Measurements from ENCODE around the gene PLA2G4E.
A peak's percentile ranks its signal among the peaks of the same experiment; 100 is the strongest.

PLA2G4E gene

GRCh38 chr15:41992803-41993190, 28.0 kb downstream of the PLA2G4E start:
- no peak overlapping the region for H3K9ac ChIP-seq
- H3K36me3 ChIP-seq (ENCODE audit: control insufficient read depth, insufficient read depth, low read length) = no peaks in the 10 kb centered on the region
- H3K4me2 ChIP-seq (ENCODE audit: low read length) = no peak overlapping the region
- H3K9me3 ChIP-seq (ENCODE audit: control insufficient read depth, low read length) = no peaks in the 10 kb centered on the region
- no peaks in the 10 kb centered on the region for H3K4me1 ChIP-seq
- H2AFZ ChIP-seq = no peak overlapping the region
- no peaks in the 10 kb centered on the region for H3K79me2 ChIP-seq
- H3K27ac ChIP-seq = no peak overlapping the region
- TF ChIP-seq CTCF (IDR thresholded peaks at IDR 0.05) = no peak
- H3K4me3 ChIP-seq (ENCODE audit: low read depth, low read length) = no peak overlapping the region
- H3K27me3 ChIP-seq (ENCODE audit: control insufficient read depth, insufficient read depth, low read length) = no peaks in the 10 kb centered on the region

GRCh38 chr15:41992151-41992802, 28.6 kb downstream of the PLA2G4E start:
- no peaks in the 10 kb centered on the region for H3K27me3 ChIP-seq (ENCODE audit: control insufficient read depth, insufficient read depth, low read length)
- H3K4me3 ChIP-seq (ENCODE audit: low read depth, low read length) = no peak overlapping the region
- H3K4me2 ChIP-seq (ENCODE audit: low read length) = no peak overlapping the region
- no peak overlapping the region for H3K9ac ChIP-seq
- no peak overlapping the region for H2AFZ ChIP-seq
- no peaks in the 10 kb centered on the region for H3K36me3 ChIP-seq (ENCODE audit: control insufficient read depth, insufficient read depth, low read length)
- no peaks in the 10 kb centered on the region for H3K79me2 ChIP-seq
- H3K4me1 ChIP-seq = no peaks in the 10 kb centered on the region
- no peak for TF ChIP-seq CTCF (IDR thresholded peaks at IDR 0.05)
- no peak overlapping the region for H3K27ac ChIP-seq
- no peaks in the 10 kb centered on the region for H3K9me3 ChIP-seq (ENCODE audit: control insufficient read depth, low read length)

GRCh38 chr15:41990691-41991090, 30.2 kb downstream of the PLA2G4E start:
- no peak overlapping the region for H3K27ac ChIP-seq
- H3K4me1 ChIP-seq = no peaks in the 10 kb centered on the region
- no peak overlapping the region for H3K4me3 ChIP-seq (ENCODE audit: low read depth, low read length)
- H3K27me3 ChIP-seq (ENCODE audit: control insufficient read depth, insufficient read depth, low read length) = no peaks in the 10 kb centered on the region
- TF ChIP-seq CTCF (IDR thresholded peaks at IDR 0.05) = no peak
- no peaks in the 10 kb centered on the region for H3K36me3 ChIP-seq (ENCODE audit: control insufficient read depth, insufficient read depth, low read length)
- no peak overlapping the region for H3K4me2 ChIP-seq (ENCODE audit: low read length)
- no peak overlapping the region for H3K9ac ChIP-seq
- no peak overlapping the region for H2AFZ ChIP-seq
- no peaks in the 10 kb centered on the region for H3K9me3 ChIP-seq (ENCODE audit: control insufficient read depth, low read length)
- no peaks in the 10 kb centered on the region for H3K79me2 ChIP-seq

GRCh38 chr15:41990243-41990605, 30.6 kb downstream of the PLA2G4E start:
- H3K36me3 ChIP-seq (ENCODE audit: control insufficient read depth, insufficient read depth, low read length) = no peaks in the 10 kb centered on the region
- H3K27ac ChIP-seq = no peak overlapping the region
- H2AFZ ChIP-seq = no peak overlapping the region
- no peak overlapping the region for H3K4me2 ChIP-seq (ENCODE audit: low read length)
- no peak overlapping the region for H3K9ac ChIP-seq
- no peak for TF ChIP-seq CTCF (IDR thresholded peaks at IDR 0.05)
- no peaks in the 10 kb centered on the region for H3K27me3 ChIP-seq (ENCODE audit: control insufficient read depth, insufficient read depth, low read length)
- H3K9me3 ChIP-seq (ENCODE audit: control insufficient read depth, low read length) = no peaks in the 10 kb centered on the region
- H3K79me2 ChIP-seq = no peaks in the 10 kb centered on the region
- H3K4me1 ChIP-seq = no peaks in the 10 kb centered on the region
- no peak overlapping the region for H3K4me3 ChIP-seq (ENCODE audit: low read depth, low read length)

GRCh38 chr15:41989573-41990242, 31.1 kb downstream of the PLA2G4E start:
- no peaks in the 10 kb centered on the region for H3K27me3 ChIP-seq (ENCODE audit: control insufficient read depth, insufficient read depth, low read length)
- H2AFZ ChIP-seq = no peak overlapping the region
- H3K4me1 ChIP-seq = no peaks in the 10 kb centered on the region
- H3K4me2 ChIP-seq (ENCODE audit: low read length) = no peak overlapping the region
- H3K9me3 ChIP-seq (ENCODE audit: control insufficient read depth, low read length) = no peaks in the 10 kb centered on the region
- H3K79me2 ChIP-seq = no peaks in the 10 kb centered on the region
- no peak overlapping the region for H3K9ac ChIP-seq
- peak; percentile 91 for TF ChIP-seq CTCF (IDR thresholded peaks at IDR 0.05)
- no peaks in the 10 kb centered on the region for H3K36me3 ChIP-seq (ENCODE audit: control insufficient read depth, insufficient read depth, low read length)
- no peak overlapping the region for H3K4me3 ChIP-seq (ENCODE audit: low read depth, low read length)
- H3K27ac ChIP-seq = no peak overlapping the region
